Activated gamma-delta T cell treated with Interleukin-2 at 50 U/mL for 16 hours (primary cell): ENCODE results near the gene LTBP1.
"Not testable (repeated sequence)": the region's sequence is repeated elsewhere in the genome, so short reads cannot be mapped to it uniquely, and the experiment has no call there.

Experiments
- DNase-seq: peaks from one replicate; pipeline ENCODE4 v3.0.0-alpha.2; 2020

The LTBP1 gene

DNA sequence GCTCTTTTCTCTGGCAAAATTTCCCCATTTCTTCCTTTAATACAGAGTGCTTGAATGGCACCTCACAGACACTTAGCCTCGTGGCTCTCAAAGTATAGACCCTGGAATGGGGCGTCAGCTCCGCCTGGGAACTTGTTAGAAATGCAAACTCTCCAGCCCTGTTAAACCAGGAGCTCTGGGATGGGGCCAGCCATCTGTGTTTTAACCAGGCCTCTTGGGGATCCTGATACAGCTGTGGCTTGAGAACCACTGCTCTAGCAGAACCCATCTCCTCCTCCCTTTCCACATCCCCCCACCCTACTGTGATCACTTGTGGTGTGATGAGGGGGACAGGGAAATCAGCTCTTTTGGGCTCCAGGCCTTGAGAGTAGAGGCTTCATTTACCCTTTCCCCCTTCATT, 15.9 kb downstream of the LTBP1 start:
- no peak for DNase-seq

DNA sequence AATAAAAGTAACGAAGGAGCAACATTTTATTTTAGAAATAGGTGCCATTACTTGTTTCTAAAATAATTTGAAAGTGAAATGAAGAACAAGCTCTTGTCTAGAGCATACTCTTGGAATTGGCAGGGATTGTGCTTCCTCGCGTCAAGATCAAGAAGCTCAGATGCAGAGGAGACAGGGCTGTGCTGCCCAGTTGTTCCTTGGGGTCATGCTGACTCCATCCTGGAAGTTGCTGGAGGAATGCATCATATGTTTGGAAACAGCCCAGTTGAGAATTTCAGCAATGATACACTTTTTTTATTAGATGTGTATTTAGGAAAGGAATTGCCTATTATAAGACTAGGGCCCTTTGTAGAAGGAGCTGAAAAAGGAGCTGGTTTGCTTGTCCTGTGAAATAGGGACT, 17.2 kb downstream of the LTBP1 start:
- no peak for DNase-seq

DNA sequence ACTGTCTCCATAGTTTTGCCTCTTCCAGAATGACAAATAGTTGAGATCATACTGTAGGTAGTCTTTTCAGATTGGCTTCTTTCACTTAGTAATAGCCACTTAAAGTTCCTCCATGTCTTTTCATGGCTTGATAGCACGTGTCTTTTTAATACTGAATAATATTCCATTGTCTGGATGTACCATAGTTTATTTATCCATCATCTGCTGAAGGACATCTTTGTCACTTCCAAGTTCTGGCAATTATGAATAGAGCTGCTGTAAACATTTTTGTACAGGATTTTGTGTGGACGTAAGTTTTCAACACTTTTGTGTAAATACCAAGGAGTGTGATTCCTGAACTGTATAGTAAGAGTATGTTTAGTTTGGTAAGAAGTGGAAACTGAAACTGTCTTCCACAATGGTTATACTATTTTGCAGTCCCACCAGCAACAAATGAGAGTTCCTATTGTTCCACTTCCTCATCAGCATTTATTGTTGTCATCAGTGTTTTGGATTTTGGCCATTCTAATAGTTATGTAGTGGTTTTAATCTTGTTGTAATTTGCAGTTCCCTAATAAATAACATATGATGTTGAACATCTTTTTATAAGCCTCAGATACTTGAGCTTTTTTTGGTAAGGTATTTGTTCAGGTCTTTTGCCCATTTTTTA, 18.9 kb downstream of the LTBP1 start:
- no peak for DNase-seq

- DNase-seq, result no peak
Measured at GRCh38 chr2:32969444-32970162, 22.9 kb downstream of the LTBP1 start.

- not testable (repeated sequence) for DNase-seq
Measured at GRCh38 chr2:32973772-32974171, 27.0 kb downstream of the LTBP1 start.

DNA sequence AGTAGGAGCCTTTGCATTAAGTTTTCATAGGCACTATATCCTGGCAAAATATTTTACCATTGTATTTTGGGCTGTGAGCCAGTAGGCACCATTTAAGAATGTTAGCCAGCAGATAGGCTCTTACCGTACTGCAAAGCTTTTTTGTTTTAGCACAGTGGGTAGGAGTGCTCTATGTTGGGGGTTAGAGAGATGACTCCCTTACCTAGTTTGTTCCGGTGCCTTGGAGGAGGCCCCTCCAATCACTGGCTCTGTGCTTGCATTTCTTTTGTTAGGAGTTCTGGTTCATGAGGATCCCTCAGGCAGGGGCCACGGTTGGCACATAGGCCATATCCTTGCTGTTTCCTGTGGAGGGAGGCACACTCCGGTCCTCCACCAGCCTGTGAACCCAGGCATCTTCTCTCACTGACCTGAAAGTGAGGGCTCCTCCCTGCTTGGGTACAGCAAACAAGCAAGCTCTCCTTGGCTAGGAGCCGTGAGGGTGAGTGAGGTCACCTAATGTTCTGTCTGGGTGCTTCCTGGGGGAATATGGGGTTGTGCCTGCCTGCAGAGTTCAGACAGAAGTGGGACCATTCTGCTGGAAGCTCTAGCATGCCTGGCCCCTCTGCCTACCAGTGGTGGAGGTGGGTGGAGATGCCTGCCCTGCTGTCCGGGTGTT, 29.8 kb downstream of the LTBP1 start:
- no peak for DNase-seq

- DNase-seq, result no peak
Measured at GRCh38 chr2:32977228-32977758, 30.5 kb downstream of the LTBP1 start.

- DNase-seq, result no peak
Measured at GRCh38 chr2:32981612-32982011, 34.9 kb downstream of the LTBP1 start.

DNA sequence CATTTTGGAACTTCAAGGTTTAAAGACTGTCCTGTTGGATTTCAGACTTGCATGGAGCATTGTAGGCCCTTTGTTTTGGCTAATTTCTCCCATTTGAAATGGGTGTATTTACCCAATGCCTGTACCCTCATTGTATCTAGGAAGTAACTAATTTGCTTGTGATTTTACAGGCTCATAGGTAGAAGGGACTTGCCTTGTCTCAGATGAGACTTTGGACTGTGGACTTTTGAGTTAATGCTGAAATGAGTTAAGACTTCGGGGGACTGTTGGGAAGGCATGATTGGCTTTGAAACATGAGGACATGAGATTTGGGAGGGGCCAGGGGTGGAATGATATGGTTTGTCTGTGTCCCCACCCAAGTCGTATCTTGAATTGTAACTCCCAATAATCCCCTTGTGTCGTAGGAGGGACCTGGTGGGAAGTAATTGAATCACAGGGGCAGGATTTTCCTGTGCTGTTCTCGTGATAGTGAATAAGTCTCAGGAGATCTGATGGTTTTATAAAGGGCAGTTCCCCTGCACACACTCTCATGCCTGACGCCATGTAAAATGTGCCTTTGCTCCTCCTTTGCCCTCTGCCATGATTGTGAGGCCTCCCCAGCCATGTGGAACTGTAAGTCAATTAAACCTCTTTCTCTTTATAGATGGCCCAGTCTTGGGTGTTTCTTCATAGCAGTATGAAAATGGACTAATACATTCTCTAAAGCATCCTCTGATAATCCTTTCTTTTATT, 36.6 kb downstream of the LTBP1 start:
- not testable (repeated sequence) for DNase-seq

- no peak for DNase-seq
Measured at GRCh38 chr2:32986480-32986879, 39.7 kb downstream of the LTBP1 start.

GRCh38 chr2:32988525-32988924, 41.8 kb downstream of the LTBP1 start:
- DNase-seq, result no peak

GRCh38 chr2:32990556-32990955, 43.8 kb downstream of the LTBP1 start:
- no peak for DNase-seq

DNA sequence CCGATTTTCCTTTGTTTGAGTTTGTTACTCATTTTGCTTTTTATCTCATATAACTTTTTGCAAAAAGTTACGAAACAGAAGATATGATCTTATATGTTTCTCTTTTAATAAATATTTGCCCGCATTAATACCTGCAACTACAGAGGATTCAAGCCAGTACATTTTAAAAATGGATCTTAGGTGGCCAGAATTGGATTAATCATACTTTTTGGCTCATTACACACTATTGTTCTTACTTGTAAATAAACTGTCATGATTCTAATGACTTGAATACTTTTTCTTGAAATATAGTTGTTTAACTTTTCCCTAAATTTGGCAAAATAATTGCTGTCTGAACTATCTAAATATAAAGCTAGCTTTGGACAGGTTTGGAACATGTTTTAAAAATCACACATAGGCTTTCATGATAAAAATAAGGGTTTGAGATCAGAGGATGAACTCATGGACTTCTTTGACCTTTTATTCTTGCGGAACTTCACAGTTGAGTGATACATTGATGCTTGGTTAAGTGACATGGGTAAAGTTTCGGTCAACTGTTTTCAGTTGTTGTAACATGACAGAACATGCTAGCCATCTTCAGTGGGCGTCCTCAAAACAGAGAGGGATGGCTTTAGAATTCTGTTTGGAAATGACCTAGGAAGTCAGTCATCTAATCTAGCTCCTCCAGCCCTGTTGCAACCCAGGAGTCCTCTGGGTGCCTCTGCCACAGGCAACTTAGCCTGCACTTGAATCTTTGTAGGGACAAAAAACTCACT, 44.5 kb downstream of the LTBP1 start:
- DNase-seq, result no peak

- no peak for DNase-seq
Measured at GRCh38 chr2:32993005-32993539, 46.3 kb downstream of the LTBP1 start.

GRCh38 chr2:32997705-32998104, 51.0 kb downstream of the LTBP1 start:
- no peak for DNase-seq

GRCh38 chr2:33000986-33001385, 54.2 kb downstream of the LTBP1 start:
- DNase-seq, result no peak

DNA sequence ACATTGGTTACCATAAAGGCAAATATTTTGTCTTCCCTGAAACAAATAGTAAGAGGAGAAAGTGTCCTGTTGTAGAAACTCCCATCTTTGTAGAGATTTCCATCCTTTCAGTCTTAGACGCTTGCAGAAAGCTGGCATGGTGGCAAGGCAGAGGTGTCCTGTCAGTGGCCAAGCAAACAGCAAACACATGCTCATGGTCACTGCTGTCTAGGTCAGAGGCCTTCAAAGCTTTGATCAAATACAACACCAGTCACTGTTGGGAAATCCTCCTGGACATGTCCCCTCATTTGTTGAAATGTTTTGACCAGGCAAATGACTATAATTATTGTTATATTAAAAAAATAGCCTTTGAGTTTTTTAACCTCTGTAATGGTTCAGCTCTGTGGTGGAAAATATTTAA, 55.1 kb downstream of the LTBP1 start:
- DNase-seq, result no peak

DNA sequence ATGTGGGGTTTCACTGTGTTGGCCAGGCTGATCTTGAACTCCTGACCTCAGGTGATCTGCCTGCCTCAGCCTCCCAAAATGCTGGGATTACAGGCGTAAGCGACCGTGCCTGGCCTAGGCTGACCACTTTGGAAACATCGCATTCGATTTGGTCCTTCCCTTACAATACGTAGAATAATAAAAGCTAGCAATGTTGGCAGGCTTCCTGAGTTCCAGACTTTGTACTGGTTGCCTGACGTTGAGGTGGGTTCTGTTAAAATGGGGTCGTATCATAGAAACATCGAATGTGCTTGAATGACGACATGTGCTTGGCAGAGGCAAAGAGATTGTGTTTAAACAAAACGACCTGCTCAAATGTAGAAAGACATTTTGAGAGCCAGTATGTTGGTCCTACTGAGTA, 56.1 kb downstream of the LTBP1 start:
- DNase-seq, result no peak

- no peak for DNase-seq
Measured at GRCh38 chr2:33005057-33005456, 58.3 kb downstream of the LTBP1 start.

DNA sequence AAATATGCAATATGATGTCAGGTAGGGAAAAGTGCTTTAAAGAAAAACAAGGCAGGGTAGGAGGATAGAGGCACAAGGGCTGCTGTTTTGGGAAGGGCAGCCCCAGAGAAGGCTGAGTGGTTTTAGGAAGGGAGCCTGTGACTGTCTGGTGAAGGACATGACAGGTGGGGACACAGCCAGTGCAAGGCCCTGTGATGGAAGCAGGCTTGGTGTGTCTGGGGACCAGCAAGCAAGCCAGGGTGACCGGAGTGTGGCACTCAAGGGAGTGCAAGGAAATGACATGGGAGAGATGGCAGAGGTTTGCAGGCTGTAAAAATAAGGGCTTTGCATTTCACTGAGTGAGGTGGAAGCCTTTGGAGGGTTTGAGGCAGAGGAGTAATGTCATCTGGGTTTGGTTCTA, 62.0 kb downstream of the LTBP1 start:
- DNase-seq, result no peak

DNA sequence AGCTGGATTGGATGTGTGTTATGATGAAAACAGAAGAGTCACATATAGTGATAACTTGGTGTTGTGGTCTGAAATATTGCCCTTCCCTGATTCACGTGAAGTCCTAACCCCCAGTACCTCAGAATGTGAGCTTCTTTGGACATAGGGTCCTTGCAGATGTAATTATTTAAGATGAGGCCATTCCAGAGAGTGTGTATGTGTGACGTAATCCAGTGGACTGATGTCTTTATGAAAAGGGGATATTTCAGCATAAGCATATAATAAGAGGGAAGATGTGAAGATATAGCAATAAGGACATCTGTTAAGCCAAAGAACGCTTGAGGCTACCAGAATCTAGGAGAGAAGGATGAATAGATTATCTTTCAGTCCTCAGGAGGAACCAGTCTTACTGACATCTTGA, 62.5 kb downstream of the LTBP1 start:
- DNase-seq, result no peak

GRCh38 chr2:33011373-33011772, 64.6 kb downstream of the LTBP1 start:
- DNase-seq, result no peak
